HG02973 (cell line): ENCODE data around the gene DDX39A.

ENCODE experiments used
- ATAC-seq: cut with Tn5 transposase; IDR thresholded peaks from one replicate; pipeline ENCODE4 v1.9.1; 2021; ENCODE audit warnings: moderate library complexity; ENCODE audit not compliant: unreplicated experiment

The DDX39A gene

DNA sequence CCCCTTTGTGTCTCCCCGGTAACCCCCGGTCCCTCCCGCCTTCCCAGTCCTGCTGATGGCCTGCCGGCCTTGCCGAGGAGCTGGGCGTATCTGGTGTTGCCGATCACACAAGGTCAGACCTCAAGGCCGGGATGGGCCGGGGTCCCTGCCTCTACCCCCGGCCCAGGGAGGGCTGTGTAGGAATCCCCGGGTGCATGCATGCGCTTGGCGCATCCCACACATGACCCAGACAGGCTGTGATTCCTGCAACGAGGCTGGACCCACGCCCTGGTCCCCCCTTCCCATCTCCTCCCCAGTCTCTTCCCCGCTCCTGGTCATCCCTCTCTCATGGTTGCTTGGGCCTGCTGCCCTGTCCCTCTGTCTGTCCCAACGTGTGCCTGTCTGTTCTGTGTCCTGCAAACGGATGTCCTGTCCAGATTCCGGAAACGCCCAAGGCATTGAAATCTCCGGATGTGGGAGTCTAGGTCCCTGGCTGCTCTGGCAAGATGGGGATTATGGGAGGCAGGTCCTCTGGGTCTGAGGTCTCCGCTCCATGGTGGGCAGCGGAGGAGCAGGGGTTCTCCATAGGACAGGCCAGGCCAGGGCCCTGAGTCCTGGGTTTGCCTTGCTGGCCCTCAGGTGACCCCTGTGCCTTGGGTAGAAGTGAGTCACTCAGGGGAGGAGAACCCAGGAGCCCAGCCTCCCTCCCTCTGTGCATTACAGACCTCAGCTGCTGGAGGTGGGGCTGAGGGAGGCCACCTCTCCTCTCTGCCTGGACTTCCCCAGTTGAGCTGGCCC lies 15.6 kb upstream of the DDX39A start:
- ATAC-seq, result no peak

DNA sequence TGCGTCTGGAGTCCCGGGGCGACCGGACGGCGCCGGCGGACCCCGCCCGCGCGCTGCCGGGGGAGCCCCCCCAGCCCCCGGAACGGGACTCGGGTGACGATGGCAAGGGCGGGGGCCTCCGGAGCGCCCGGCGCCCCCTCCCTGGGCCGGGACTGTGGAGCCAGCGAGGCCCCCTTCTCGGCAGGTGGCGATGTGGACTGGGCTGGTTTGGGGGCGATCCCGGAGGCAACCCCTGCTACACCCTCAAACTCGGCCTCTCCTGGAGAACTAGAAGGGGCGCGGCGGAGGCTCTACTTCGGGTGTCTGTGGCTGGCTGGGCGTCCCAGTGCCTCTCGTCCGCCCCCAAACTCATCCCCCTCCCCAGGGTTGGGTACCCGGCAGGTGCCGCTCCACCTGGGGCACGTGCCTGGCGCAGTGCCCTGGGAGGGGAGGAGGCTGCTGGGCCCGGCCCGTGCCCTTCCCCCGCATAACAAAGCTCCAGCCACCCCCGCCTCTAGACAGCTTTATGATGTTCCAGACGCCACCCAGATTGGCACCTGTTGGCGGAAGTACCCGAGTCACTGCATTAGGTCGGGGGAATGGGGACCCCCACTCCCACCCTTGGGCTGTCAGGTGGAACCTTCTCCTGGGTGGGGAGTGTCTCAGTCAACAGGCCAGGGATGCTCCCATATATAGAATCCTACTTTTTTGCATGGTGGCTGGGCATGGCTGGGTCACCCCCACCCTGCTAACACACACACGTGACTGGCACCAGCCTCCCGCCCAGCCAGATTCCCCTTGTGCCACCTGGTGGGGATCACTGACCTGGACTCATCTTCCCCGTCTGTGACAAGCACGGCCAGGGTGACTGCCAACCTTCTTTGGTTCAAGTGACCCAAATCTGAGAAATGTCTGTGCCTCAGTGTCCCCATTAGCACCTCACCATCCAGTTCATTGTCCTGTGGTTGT lies 14.7 kb upstream of the DDX39A start:
- ATAC-seq, result no peak

DNA sequence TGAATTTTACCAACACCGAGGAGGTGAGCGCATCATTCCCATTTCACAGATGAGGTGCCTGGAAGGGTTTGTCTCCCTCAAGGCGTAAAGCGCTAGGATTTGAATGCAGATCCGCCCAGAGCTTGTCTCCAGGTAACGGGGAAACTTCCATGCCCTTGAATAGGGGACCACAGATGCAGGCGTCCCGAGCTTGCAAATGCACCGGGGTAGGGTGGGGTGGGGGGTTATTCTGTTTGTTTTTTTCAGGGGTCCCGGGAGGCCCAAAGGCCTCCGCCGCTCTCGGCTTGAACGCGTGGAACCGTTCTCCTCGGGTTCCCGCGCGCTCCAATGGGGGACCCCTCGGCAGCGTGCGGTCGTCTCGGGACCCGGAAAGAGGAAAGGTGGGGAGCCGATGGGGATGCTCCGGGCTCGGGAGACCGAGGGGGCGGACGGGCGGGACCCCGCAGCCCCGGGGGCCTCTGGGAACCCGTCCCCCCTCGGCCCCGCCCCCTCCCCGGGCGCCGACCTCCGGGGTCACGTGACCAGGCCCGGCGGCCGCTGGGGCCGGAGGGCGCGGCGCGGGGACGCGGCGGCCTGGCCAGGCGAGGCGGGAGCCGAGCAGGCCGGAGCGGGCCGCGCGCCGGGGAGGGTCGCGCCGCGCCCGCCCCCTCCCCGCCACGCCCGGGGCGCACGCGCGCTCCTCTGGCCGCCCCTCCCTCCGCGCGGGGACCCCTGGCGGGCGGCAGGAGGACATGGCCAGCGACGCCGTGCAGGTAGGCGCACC lies 13.8 kb upstream of the DDX39A start, which contains the start of gene PKN1:
PKN1 (plus strand) TSS at position 516 of the 763 bp plus-strand sequence; CDS start at position 732, 216 bp downstream.
- ATAC-seq, result no peak

DNA sequence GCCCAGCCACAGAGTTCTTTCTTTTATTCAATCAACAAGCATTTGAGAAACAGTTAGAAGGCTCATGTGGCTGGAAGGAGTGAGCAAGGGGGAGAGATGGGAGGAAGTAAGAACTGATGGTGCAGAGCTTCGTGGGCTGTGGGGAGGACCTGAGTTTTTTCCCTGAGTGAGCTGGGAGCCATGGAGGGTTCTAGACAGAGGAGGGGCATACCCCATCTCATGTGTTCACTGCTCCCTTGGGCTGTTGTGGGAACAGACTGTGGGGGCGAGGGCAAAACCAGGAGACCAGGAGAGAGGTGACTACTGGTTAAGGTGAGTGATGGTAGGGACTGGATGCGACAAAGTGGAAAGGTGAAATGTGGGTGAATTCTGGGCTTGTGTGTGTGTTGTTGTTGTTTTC lies 11.6 kb upstream of the DDX39A start:
- no peak for ATAC-seq

DNA sequence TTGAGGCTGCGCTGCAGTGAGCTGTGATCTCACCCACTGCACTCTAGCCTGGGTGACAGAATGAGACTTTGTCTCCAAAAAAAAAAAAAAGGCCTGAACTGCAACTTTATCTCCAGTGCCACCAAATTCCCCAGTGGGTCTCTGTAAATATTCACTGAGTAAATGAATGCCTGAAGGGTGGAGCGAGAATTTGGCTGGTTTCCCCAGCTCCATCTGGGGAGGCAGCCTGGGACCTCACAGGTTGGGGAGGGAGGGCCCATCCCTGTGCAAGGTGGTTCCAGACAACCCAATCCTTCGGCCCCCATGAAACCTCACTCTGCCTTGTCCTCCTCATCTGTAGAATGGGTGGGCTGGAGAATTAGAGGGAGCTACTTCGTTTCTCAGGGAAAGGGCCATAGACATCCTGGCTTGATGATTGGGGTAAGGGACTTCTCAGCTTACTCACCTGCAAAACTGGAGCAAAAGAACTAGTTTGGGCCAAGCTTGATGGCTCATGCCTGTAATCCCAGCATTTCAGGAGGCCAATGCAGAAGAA lies 9.8 kb upstream of the DDX39A start:
- ATAC-seq, result no peak

DNA sequence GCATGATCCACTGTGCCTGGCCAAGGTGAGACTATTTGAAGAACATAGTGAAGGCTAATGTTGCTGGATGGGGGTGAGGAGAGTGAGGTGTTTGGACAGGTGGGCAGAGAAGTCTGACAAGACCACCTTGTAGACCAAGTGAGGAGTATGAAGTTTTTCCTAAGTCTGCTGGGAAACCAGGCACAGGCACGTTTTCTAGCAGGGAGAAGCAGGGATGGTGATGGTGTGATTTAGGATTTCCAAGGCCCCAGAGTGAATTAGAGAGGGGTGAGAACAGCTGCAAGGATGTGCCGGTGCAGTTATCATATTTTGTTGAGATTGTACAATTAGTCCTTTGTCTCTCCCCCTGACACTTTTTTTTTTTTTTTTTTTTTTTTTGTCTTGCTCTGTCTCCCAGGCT lies 8.3 kb upstream of the DDX39A start:
- no peak for ATAC-seq

DNA sequence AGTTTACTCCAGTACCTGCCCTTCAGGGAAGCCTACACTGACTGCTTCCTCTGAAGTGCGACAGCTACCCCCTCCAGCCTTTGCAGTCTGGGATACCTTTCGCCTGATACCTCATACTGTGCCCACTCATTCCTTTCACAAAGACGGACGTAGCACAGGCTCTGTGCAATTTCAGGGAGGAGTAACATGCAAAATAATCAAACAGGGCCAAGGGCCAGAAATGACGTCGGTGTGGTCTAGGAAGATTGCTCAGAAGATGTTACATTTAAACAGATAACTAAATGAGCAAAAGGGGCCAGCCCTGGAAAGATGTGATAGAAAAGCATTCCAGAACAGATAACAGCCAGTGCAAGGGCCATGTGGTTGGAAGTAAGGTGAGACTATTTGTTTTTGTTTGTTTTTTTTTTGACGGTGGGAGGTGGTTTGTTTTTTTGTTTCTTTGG lies 6.6 kb upstream of the DDX39A start:
- no peak for ATAC-seq

DNA sequence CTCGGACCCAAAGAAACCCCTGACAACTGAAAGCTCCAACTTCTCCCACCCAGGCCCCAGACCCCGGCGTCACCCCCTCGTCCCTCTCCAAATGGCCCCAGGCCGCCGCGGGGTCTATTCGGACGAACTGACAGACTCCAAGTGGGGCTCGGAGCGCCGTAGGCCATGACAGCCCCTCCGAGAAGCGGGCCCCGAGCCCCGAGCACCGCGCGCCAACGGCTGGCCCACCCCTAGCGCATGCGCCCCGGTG lies 360 bp downstream of the DDX39A start:
- peak; percentile 38 for ATAC-seq

DNA sequence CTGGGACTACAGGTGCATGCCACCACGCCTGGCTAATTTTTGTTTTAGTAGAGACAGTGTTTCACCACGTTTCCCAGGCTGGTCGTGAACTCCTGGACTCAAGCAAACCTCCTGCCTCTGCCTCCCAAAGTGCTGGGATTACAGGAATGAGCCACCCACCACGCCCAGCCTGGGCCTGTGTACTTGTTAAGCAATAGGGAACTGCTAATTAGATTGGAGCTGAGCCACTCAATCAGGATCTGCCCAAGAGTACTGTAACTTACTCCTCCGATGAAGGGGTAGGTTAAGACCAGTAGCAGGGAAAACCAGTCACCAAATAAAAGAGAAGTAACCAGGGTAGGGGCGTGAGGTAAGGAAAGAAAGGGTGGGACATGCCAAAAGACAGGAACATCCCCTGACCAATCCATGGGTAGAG lies 2.3 kb downstream of the DDX39A start:
- no peak for ATAC-seq

DNA sequence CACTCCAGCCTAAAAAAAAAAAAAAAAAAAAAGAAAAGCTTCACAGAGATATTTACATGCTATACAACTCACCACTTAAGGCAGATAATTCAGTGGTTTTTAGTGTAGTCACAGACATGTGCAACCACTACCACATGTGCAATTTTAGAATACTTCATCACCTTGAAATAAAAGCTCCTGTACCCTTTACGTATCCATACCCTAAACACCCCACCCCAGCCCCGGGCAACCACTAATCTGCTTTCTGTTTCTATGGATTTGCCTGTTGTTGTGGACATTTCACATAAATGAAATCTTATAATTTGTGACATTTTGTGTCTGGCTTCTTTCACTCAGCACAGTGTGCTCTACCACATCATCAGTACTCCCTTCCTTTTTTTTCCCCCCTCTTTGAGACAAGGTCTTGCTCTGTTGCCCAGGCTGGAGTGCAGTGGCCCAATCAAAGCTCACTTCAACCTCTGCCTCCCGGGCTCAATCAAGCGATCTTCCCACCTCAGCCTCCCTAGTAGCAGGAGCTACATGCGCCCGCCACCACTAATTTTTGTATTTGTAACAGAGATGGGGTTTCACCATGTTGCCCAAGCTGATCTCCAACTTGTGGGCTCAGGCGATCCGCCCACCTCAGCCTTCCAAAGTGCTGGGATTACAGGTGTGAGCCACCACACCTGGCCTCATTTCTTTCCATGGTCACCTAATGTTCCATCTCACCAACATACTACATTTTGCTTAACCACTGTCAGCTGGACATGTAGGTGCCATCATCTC lies 4.0 kb downstream of the DDX39A start:
- no peak for ATAC-seq

DNA sequence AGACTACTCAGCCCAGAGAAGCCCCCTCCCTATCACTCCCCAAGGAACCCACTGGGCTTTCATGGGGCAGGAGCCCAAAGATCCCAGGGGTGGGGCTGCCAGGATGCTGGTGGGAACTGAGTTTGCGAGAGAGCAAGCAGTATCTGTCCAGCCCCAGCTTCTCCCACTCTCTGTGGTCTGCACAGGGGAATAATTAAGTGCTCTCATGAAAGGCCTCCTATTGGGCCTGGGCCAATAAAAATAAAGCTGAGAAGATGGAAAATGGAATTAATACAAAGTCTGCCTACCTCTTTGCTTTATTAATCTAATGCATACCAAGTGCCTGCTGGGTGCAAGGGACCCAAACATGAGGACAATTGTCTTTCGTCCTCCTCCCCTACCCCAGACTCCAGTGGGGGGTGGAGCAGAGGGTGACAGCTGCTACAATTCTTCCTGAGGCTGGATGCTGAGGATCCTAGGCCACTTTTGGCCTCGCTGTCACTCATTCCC lies 5.4 kb downstream of the DDX39A start:
- no peak for ATAC-seq

DNA sequence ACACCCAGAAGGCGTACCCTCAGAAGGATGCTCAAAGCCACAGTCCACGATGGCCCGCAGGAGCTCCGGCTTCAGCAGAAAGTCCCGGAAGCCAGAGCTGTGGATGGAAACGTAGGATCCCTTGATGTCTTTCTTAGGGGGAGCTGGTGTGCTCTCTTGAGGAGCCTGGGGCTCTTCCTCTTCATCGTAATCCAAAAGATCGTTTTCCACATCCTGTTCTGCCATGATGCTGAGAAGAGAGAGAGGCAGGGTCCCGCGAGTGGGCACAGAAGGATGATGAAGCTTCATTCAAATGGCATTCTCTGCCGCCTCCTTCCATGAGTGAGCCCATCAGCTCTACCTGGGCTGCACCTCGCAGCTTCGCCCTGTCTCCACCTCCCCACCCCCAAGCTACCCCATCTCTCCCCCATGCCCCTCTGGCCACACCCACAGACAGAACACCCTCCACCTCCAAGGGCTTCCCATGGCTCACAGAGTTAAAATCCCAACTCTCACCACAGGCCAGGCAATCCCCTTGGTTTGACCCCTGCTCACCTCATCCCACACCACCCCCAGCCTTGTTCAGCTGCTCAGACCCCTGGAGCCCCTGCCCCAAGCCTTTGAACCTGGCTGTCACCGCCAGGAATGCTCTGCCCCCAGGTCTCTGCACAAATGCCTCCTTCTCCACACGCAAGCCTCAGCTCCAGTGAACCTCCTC lies 6.0 kb downstream of the DDX39A start:
- ATAC-seq, result no peak

DNA sequence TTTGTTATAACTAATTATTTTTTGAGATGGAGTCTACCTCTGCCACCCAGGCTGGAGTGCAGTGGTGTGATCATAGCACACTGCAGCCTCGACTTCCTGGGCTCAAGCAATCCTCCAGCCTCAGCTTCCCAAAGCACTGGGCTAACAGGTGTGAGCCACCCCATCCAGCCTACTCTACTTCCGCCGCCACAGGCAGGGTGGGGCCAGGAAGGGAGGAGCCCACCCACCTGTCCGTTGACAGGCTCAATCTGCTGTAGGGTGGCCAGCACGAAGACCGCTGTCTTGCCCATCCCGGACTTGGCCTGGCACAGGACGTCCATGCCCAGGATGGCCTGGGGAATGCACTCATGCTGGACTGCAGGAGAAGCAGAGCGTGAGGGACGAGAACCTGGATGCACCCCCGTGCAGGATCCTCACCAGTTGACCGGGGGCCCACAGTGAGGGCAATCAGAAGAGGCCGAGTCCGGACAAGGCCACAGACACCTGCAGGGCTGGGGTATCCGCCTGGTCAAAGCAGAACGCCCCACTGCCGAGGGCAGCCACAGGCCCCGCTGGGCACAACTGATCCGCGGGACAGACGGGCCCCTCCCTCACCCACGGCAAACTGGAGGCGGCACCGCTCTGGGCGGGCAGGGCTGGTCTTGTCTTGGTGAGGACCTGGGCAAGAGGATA lies 6.7 kb downstream of the DDX39A start:
- no peak for ATAC-seq

DNA sequence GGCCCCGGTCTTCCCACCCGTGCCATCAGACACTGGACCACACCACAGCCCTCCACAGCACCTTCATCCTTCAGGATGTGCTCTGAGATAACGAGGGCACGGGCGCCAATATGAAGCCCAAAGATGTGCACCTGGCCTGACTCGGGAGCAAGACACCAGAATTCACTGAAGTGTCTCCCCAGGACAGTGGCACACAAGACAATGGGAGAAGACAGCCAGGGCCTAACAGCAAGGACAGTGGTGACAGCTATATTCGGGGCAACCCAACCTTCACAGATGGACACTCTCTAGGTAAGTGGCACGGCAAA lies 7.2 kb downstream of the DDX39A start:
- no peak for ATAC-seq

DNA sequence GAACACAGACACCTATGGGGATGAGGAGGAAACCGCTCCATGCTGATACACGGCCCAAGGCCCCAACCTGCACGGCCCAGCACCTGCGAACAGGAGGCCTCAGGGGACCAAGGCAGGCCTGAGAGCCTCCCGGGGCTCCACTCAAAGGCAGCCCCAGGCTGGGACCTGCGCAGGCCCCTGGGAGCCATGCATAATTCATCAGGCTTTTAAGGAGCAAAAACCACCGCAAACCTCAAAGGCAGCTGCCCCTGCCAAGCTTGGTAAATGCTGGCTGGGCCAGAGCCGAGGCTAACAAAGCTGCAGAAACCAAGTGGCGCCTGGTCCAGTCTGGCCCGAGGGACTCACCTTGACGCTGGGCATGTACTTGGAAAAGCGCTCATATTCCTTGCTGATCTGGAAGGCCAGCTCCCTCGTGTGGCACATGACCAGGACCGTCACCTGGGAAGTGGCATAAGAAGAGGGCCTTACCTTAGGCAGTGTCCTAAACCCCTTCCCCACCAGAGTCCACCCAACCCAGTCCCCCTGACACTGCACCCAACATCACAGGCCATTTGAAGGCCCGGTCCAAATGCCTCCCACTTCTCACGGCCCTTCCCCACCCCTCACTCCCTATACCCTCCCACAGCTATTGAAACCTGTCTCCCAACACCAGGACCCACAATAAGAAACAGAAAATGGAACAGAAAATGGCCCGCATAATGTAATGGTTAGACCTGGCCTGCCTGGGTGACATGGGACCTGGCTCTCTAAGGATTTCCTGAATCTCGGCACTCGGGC lies 7.8 kb downstream of the DDX39A start:
- ATAC-seq, result no peak

DNA sequence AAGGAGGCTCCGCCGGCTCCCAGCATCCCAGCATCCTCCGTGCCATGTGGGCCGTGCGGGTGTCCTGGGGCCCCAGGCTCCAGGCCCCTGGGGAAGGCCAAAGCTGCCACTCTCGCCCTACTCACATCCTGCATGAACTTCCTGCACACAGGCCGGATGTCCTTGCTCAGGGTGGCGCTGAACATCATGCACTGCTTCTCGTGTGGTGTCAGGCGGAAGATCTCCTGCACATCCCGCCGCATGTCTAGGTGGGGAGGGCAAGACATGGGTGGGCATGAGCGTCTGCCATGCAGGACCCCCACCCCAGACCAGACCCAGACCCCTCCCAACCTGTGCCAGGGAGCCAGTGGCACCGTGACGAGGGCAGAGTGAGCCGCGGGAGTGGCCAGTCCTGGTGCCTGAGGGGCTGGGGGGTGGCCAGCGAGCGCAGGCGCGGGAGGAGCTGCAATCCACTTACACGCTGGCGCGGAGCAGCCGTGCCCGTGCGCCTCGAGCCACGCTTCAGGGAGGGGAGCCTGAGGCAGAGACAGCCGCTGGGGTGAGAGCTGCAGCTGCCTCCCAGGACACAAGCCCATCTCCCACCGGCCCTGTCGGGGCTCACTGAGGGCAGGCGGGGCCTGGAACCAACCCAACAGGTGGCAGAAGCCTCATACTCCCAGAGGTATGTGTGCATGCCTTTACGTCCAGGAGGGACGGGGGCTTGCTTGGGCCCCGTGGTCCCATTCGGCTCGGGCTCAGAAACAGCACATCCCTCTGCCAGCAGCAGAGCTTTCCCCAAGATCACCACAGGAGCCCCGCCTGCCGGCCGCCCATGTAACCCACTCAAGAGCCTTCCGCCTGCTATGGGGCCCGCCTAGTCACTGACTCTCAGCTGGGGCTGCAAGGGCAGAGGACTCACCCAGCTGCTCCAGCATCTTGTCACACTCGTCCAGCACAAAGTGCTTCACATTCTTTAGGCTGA lies 8.8 kb downstream of the DDX39A start:
- no peak for ATAC-seq
